GM19239 (cell line): ENCODE data around the gene SLC14A1.

Experiments
- DNase-seq: peaks from one replicate; pipeline ENCODE4 v3.0.0; 2011; ENCODE audit warnings: low spot score; ENCODE audit not compliant: insufficient read length
- FAIRE-seq: peaks from 2 replicates; lab custom pipeline; 2011; peaks lifted over from hg19 to GRCh38; lab: Jason Lieb, UNC

SLC14A1 gene

GRCh38 chr18:45792506-45793263 is 68.7 kb downstream of the SLC14A1 start:
- FAIRE-seq, result no peak
- DNase-seq, result no peak

GRCh38 chr18:45793264-45793965 is 69.4 kb downstream of the SLC14A1 start:
- FAIRE-seq (no peak), DNase-seq (no peak)

DNA sequence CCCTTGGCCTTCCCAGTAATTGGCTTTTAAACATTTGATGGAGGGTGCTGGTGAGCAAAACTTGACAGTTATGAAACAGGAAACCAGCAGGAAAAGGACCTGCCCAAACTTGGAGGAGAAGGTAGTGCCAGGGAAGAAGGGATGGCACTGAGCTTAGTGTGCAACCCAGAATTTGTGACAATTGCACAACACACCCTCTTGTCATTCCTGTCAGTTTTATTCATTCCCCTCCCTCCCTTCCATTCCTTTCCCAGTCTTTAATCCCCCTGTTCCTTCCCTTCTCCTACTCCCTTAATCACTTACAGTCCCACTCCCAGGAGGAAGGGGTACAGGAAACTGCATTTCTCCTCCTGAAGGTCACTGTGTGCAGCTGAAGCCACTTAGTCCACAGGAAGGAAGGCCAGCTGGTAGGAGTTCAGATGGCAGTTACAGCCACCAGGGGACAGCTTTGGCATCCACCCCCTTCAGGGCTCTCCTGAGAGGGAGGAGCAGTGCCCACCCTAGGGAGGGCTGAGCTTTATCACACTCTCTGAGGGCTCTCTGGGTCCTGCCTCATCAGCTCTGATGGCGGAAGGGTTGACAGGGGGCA is 77.5 kb downstream of the SLC14A1 start:
- FAIRE-seq, result no peak
- no peak for DNase-seq
